H1 (cell line): ENCODE data around the gene CDC5L. TPM values are rescaled to one million over a fixed set of nuclear protein-coding genes. Genes with fewer than 3 reads are reported as not detected.

Source experiments
- CTCF ChIA-PET: fragments of 300-600 bp; sonication (Branson Sonifier 250); formaldehyde crosslinking; loops from one replicate; lab custom pipeline; 2021; ENCODE audit not compliant: partially characterized antibody; lab: Charles Lee
- POLR2A ChIA-PET: fragments of 300-600 bp; sonication (Branson Sonifier 250); formaldehyde crosslinking; loops from one replicate; lab custom pipeline; 2021; ENCODE audit warnings: inconsistent platforms; ENCODE audit not compliant: partially characterized antibody; lab: Charles Lee
- DNase-seq, 2 experiments: peaks; one replicate each; pipeline versions ENCODE4 v3.0.0 to v3.0.0-alpha.2; 2010 to 2022; ENCODE audit warnings: low spot score in 2 of 2, low read depth in 1 of 2, mixed read lengths in 1 of 2
- FAIRE-seq: peaks from 2 replicates; lab custom pipeline; 2011; peaks lifted over from hg19 to GRCh38; lab: Jason Lieb, UNC
- H2AFZ ChIP-seq: 2 replicates; pipeline ENCODE4 v1.8.1; 2012; ENCODE audit warnings: low read length, inconsistent platforms
- H2AK5ac ChIP-seq: 2 replicates; pipeline ENCODE4 v1.6.1; 2013; ENCODE audit warnings: low read depth, low read length
- H2BK120ac ChIP-seq: replicated peaks from 2 replicates; pipeline ENCODE3; 2013; ENCODE audit warnings: low read depth, low read length, inconsistent platforms
- H2BK12ac ChIP-seq: 2 replicates; pipeline ENCODE4 v1.6.1; 2013; ENCODE audit warnings: low read depth, low read length
- H2BK15ac ChIP-seq: 2 replicates; pipeline ENCODE4 v1.6.1; 2013; ENCODE audit warnings: low read length
- H2BK20ac ChIP-seq: 2 replicates; pipeline ENCODE4 v1.6.1; 2013; ENCODE audit warnings: low read length
- H2BK5ac ChIP-seq: 2 replicates; pipeline ENCODE4 v1.6.1; 2013; ENCODE audit warnings: low read depth, low read length
- H3K14ac ChIP-seq: 2 replicates; pipeline ENCODE4 v1.6.1; 2013; ENCODE audit warnings: inconsistent platforms; ENCODE audit not compliant: insufficient read length
- H3K18ac ChIP-seq: 2 replicates; pipeline ENCODE4 v1.6.1; 2013; ENCODE audit warnings: low read length; ENCODE audit errors: extremely low read depth
- H3K23ac ChIP-seq: 2 replicates; pipeline ENCODE4 v1.6.1; 2013; ENCODE audit warnings: inconsistent platforms; ENCODE audit not compliant: insufficient read length
- H3K23me2 ChIP-seq: 2 replicates; pipeline ENCODE4 v1.6.1; 2013; ENCODE audit warnings: low read depth, low read length
- H3K27ac ChIP-seq: 2 replicates; pipeline ENCODE4 v1.6.1; 2011; ENCODE audit warnings: low read depth, low read length, inconsistent platforms
- H3K27me3 ChIP-seq, 4 experiments: replicated peaks in 1 of 4; 1 replicate in 1 of 4; 2 replicates in 3 of 4; pipeline versions ENCODE4 v1.6.1 to v1.8.1; 2011 to 2013; ENCODE audit warnings: low read length in 3 of 4, mild to moderate bottlenecking in 3 of 4, inconsistent platforms in 2 of 4, mixed read lengths in 2 of 4, moderate library complexity in 1 of 4; ENCODE audit not compliant: control insufficient read depth in 3 of 4, insufficient read depth in 3 of 4; ENCODE audit errors: extremely low read depth in 1 of 4
- H3K36me3 ChIP-seq, 4 experiments: 2 replicates each; pipeline versions ENCODE4 v1.6.1 to v1.8.1; 2011 to 2013; ENCODE audit warnings: mild to moderate bottlenecking in 4 of 4, low read length in 3 of 4, moderate library complexity in 2 of 4, control low read depth in 1 of 4, inconsistent platforms in 1 of 4; ENCODE audit not compliant: insufficient read depth in 4 of 4, control insufficient read depth in 2 of 4
- H3K4ac ChIP-seq: replicated peaks from 2 replicates; pipeline ENCODE3; 2013; ENCODE audit warnings: low read length, low read depth, mixed read lengths, inconsistent platforms; ENCODE audit not compliant: insufficient read length
- H3K4me1 ChIP-seq, 4 experiments: replicated peaks in 1 of 4; 1 replicate in 1 of 4; 2 replicates in 3 of 4; pipeline versions ENCODE4 v1.6.1 to v1.8.1; 2011 to 2013; ENCODE audit warnings: low read length in 3 of 4, inconsistent platforms in 2 of 4, mixed read lengths in 1 of 4; ENCODE audit not compliant: insufficient read depth in 4 of 4, control insufficient read depth in 3 of 4
- H3K4me2 ChIP-seq, 2 experiments: 2 replicates each; pipeline versions ENCODE4 v1.6.1 to v1.8.1; 2011 to 2013; ENCODE audit warnings: low read depth in 2 of 2, low read length in 2 of 2, control low read depth in 1 of 2, inconsistent platforms in 1 of 2, mild to moderate bottlenecking in 1 of 2; ENCODE audit not compliant: insufficient read depth in 1 of 2
- H3K4me3 ChIP-seq, 4 experiments: fragments of 200-600, 300-600 bp in 1 of 4; sonication (generic), shearing (Covaris generic), sonication (Bioruptor Twin) in 1 of 4; 2 replicates each; pipeline versions ENCODE4 v1.5.1 to v1.8.1; 2011 to 2016; ENCODE audit warnings: low read length in 4 of 4, low read depth in 3 of 4, control low read depth in 2 of 4, inconsistent platforms in 2 of 4, mild to moderate bottlenecking in 2 of 4, mixed read lengths in 1 of 4, moderate library complexity in 1 of 4; ENCODE audit not compliant: insufficient read depth in 2 of 4; ENCODE audit errors: extremely low read depth in 1 of 4
- H3K56ac ChIP-seq: replicated peaks from 2 replicates; pipeline ENCODE3; 2013; ENCODE audit warnings: low read depth, mild to moderate bottlenecking, mixed read lengths, low read length, inconsistent platforms; ENCODE audit not compliant: insufficient read length
- H3K79me1 ChIP-seq: 2 replicates; pipeline ENCODE4 v1.6.1; 2013; ENCODE audit warnings: low read depth, low read length, control low read depth
- H3K79me2 ChIP-seq, 2 experiments: 2 replicates each; pipeline versions ENCODE4 v1.6.1 to v1.8.1; 2012 to 2013; ENCODE audit warnings: low read length in 2 of 2, mild to moderate bottlenecking in 2 of 2, inconsistent platforms in 1 of 2; ENCODE audit not compliant: insufficient read depth in 2 of 2, control insufficient read depth in 1 of 2
- H3K9ac ChIP-seq, 4 experiments: replicated peaks in 1 of 4; 1 replicate in 1 of 4; 2 replicates in 3 of 4; pipeline versions ENCODE4 v1.6.1 to v1.8.1; 2011 to 2013; ENCODE audit warnings: low read depth in 3 of 4, low read length in 3 of 4, control low read depth in 2 of 4, mild to moderate bottlenecking in 2 of 4, moderate library complexity in 2 of 4, inconsistent platforms in 1 of 4; ENCODE audit errors: extremely low read depth in 1 of 4
- H3K9me3 ChIP-seq, 2 experiments: 2 replicates each; pipeline versions ENCODE4 v1.6.1 to v1.8.1; 2012 to 2013; ENCODE audit warnings: mild to moderate bottlenecking in 2 of 2, moderate library complexity in 2 of 2, control low read depth in 1 of 2, inconsistent platforms in 1 of 2, low read depth in 1 of 2, low read length in 1 of 2, mixed read lengths in 1 of 2; ENCODE audit not compliant: insufficient read depth in 2 of 2
- H4K20me1 ChIP-seq, 2 experiments: replicated peaks in 1 of 2; 2 replicates each; pipeline versions ENCODE3 to v1.8.1; 2011 to 2013; ENCODE audit warnings: inconsistent platforms in 2 of 2, low read length in 2 of 2, mild to moderate bottlenecking in 1 of 2; ENCODE audit not compliant: insufficient read depth in 2 of 2, control insufficient read depth in 1 of 2
- H4K5ac ChIP-seq: 2 replicates; pipeline ENCODE4 v1.6.1; 2013; ENCODE audit warnings: low read length, low read depth, mixed read lengths, inconsistent platforms; ENCODE audit not compliant: insufficient read length
- H4K8ac ChIP-seq: 2 replicates; pipeline ENCODE4 v1.8.0; 2013; ENCODE audit warnings: mild to moderate bottlenecking, moderate library complexity, low read length, inconsistent platforms; ENCODE audit not compliant: insufficient read depth; ENCODE audit errors: extremely low read depth
- H4K91ac ChIP-seq: replicated peaks from 2 replicates; pipeline ENCODE3; 2013; ENCODE audit warnings: low read length, mixed read lengths, inconsistent platforms; ENCODE audit not compliant: insufficient read length
- BACH1 ChIP-seq: IDR thresholded peaks from 2 replicates; pipeline ENCODE4 v1.6.1; 2012; ENCODE audit warnings: low read length, improper control_type of control experiment
- CHD2 ChIP-seq: IDR thresholded peaks from 2 replicates; pipeline ENCODE4 v1.6.1; 2012; ENCODE audit warnings: low read length, improper control_type of control experiment
- EGR1 ChIP-seq: IDR thresholded peaks from 2 replicates; pipeline ENCODE4 v1.6.1; 2011; ENCODE audit warnings: low read depth, low read length, borderline replicate concordance
- EZH2 ChIP-seq: fragments of 200-600 bp; sonication (generic); IDR thresholded peaks from 2 replicates; pipeline ENCODE4 v1.7.1; 2012; ENCODE audit warnings: low read depth, mild to moderate bottlenecking, moderate library complexity, low read length, inconsistent platforms; ENCODE audit not compliant: severe bottlenecking
- GABPA ChIP-seq: IDR thresholded peaks from 2 replicates; pipeline ENCODE4 v1.6.1; 2011; ENCODE audit warnings: mild to moderate bottlenecking, low read length, moderate library complexity, borderline replicate concordance; ENCODE audit not compliant: insufficient read depth
- KDM1A ChIP-seq: fragments of 200-600, 300-600 bp; sonication (generic); IDR thresholded peaks from 2 replicates; pipeline ENCODE4 v1.7.1; 2016; ENCODE audit warnings: mild to moderate bottlenecking, low read length, borderline replicate concordance
- KDM5A ChIP-seq: fragments of 200-600 bp; IDR thresholded peaks from 2 replicates; pipeline ENCODE4 v1.7.1; 2012; ENCODE audit warnings: mild to moderate bottlenecking, low read length, inconsistent platforms, mixed read lengths
- MAFK ChIP-seq: IDR thresholded peaks from 2 replicates; pipeline ENCODE4 v1.6.1; 2012; ENCODE audit warnings: low read depth, mild to moderate bottlenecking, improper control_type of control experiment, low read length
- SIN3A ChIP-seq, 2 experiments: IDR thresholded peaks in 1 of 2; conservative IDR thresholded peaks in 1 of 2; 2 replicates each; pipeline ENCODE4 v1.6.1; 2011 to 2012; ENCODE audit warnings: low read length in 2 of 2, improper control_type of control experiment in 1 of 2, low read depth in 1 of 2, mild to moderate bottlenecking in 1 of 2
- SP1 ChIP-seq: IDR thresholded peaks from 2 replicates; pipeline ENCODE4 v1.6.1; 2011; ENCODE audit warnings: low read depth, low read length
- SP2 ChIP-seq: IDR thresholded peaks from 2 replicates; pipeline ENCODE4 v1.6.1; 2012; ENCODE audit warnings: mild to moderate bottlenecking, low read length, inconsistent platforms
- whole genome bisulfite sequencing, 2 experiments: shearing (Covaris generic) in 1 of 2; methylation state at CpG; one replicate each; pipeline versions ENCODE4 v1.1.6 to v1.1.7; 2013 to 2015; ENCODE audit warnings: low lambda C conversion rate in 2 of 2, mixed read lengths in 2 of 2, inconsistent platforms in 1 of 2, low coverage in 1 of 2, missing lambda C conversion rate in 1 of 2; ENCODE audit not compliant: insufficient replicate concordance in 2 of 2, insufficient coverage in 1 of 2, insufficient read length in 1 of 2; ENCODE audit errors: extremely low coverage in 1 of 2, missing lambda C conversion rate in 1 of 2; 5-methylcytosine and 5-hydroxymethylcytosine counted together
- polyA plus RNA-seq, 7 experiments: library from polyadenylated mRNA; depleted of rRNA in 3 of 7; stranded (reverse) in 5 of 7; unstranded in 2 of 7; fragments of >200 nt in 5 of 7; fragments of 200-250 nt in 2 of 7; gene quantifications; 1 replicate in 5 of 7; 2 replicates in 1 of 7; 4 replicates in 1 of 7; pipeline versions ENCODE4 v1.2.1 to v1.2.3, GENCODE V29; 2011 to 2013; ENCODE audit warnings: missing spikeins in 2 of 7, mixed read lengths in 2 of 7
- total RNA-seq: library from RNA; stranded (reverse); fragmentation: NEBNext Ultra II Directional; extraction: Animal tissue kit (Norgen Biotek cat#: 25700); gene quantifications from 2 replicates; pipeline ENCODE4 v1.2.1, GENCODE V29; 2021

Gene CDC5L
- total and polyA plus RNA-seq, 2 of the 8 experiments (the other 6 are each of a cell fraction or from before 2014, with no cell fraction given), result 8.4 to 32.8 TPM

- ChIA-PET POLR2A (interaction anchor here (0.6 kb wide), 1 partner anchor 67 kb away, joined by 3 read pairs; no protein-coding TSS in a partner anchor), CTCF (interaction anchor here (0.7 to 4.3 kb wide), 10 partner anchors 8 to 1256 kb away, joined by 3 to 41 read pairs (median 4); no protein-coding TSS in a partner anchor)
- H4K91ac ChIP-seq, result no peak overlapping the region
- TF ChIP-seq SIN3A (conservative IDR thresholded peaks at IDR 0.05 in 1 of 2, IDR thresholded peaks at IDR 0.05 in 1 of 2; ENCODE audit: low read depth in 1 of 2, low read length in 2 of 2), result no peak
- TF ChIP-seq SP1, result no peak
- no peak for TF ChIP-seq MAFK
- no peak for TF ChIP-seq CHD2
- no peak for TF ChIP-seq EZH2
- no peak for TF ChIP-seq SP2
- TF ChIP-seq KDM1A, result no peak
- no peak for TF ChIP-seq GABPA
- TF ChIP-seq KDM5A, result no peak
- TF ChIP-seq BACH1, result no peak
- TF ChIP-seq EGR1, result no peak
- no peak overlapping the region for H2BK20ac ChIP-seq
- no peaks in the 10 kb centered on the region for H3K79me1 ChIP-seq
- H3K27me3 ChIP-seq, result no peaks in the 10 kb centered on the region
- H3K9ac ChIP-seq, result no peak overlapping the region
- no peaks in the 10 kb centered on the region for H3K36me3 ChIP-seq
- H3K56ac ChIP-seq, result no peak overlapping the region
- H3K4me3 ChIP-seq, result no peak overlapping the region
- H2AK5ac ChIP-seq, result no peak overlapping the region
- no peak overlapping the region for H3K18ac ChIP-seq
- no peak overlapping the region for H2AFZ ChIP-seq
- H3K23me2 ChIP-seq, result no peaks in the 10 kb centered on the region; the same call in 1 of the 2 replicates
- H3K4me1 ChIP-seq, result peaks cover 0 to 2% (median under 1%) of the 10 kb centered on the region in 4 experiments; a peak in 2 of 7 replicates
- no peak overlapping the region for H4K5ac ChIP-seq
- H4K8ac ChIP-seq, result no peak overlapping the region
- H2BK120ac ChIP-seq, result no peak overlapping the region
- WGBS, 2 experiments, result 90% methylated on average over 6 of the region's 6 CpGs; no CpG with 5 or more reads in 1 of the 2 experiments
- H3K27ac ChIP-seq, result no peak overlapping the region
- H2BK12ac ChIP-seq, result no peak overlapping the region
- no peak for DNase-seq
- no peak overlapping the region for H3K23ac ChIP-seq
- H3K4ac ChIP-seq, result no peak overlapping the region
- H3K9me3 ChIP-seq, result no peaks in the 10 kb centered on the region
- no peak overlapping the region for H2BK5ac ChIP-seq
- H2BK15ac ChIP-seq, result no peak overlapping the region
- no peaks in the 10 kb centered on the region for H3K79me2 ChIP-seq
- no peaks in the 10 kb centered on the region for H4K20me1 ChIP-seq
- no peak overlapping the region for H3K4me2 ChIP-seq
- H3K14ac ChIP-seq, result no peak overlapping the region
- no peak for FAIRE-seq
Measured at GRCh38 chr6:44458551-44458950, 71.0 kb downstream of the CDC5L start.
